Neural progenitor cell (in vitro differentiated cells): ENCODE measurements around the gene KRT7. TPM values are rescaled to one million over a fixed set of nuclear protein-coding genes. Genes with fewer than 3 reads are reported as not detected.

ENCODE experiments used
- DNase-seq: peaks from one replicate; pipeline ENCODE4 v3.0.0-alpha.2; 2016; ENCODE audit warnings: low spot score
- H2AFZ ChIP-seq: fragments of 200-600 bp; sonication (generic); replicated peaks from 2 replicates; pipeline ENCODE4 v1.6.1; 2016; ENCODE audit warnings: antibody characterized with exemption
- H3F3A ChIP-seq: fragments of 200-600 bp; sonication (generic); 2 replicates; pipeline ENCODE4 v1.6.1; 2016; ENCODE audit warnings: antibody characterized with exemption, low read depth
- H3K27ac ChIP-seq: fragments of 200-600 bp; sonication (generic); 2 replicates; pipeline ENCODE4 v1.5.1; 2016; ENCODE audit warnings: mild to moderate bottlenecking
- H3K27me3 ChIP-seq: fragments of 200-600 bp; sonication (generic); 2 replicates; pipeline ENCODE4 v1.6.1; 2016; ENCODE audit warnings: mild to moderate bottlenecking, moderate library complexity
- H3K36me3 ChIP-seq: fragments of 200-600 bp; sonication (generic); 2 replicates; pipeline ENCODE4 v1.5.1; 2016
- H3K4me1 ChIP-seq: fragments of 200-600 bp; sonication (generic); 2 replicates; pipeline ENCODE4 v1.6.1; 2016; ENCODE audit warnings: mixed run types
- H3K4me2 ChIP-seq: fragments of 200-600 bp; sonication (generic); 2 replicates; pipeline ENCODE4 v1.6.1; 2016
- H3K4me3 ChIP-seq: fragments of 200-600 bp; sonication (generic); 2 replicates; pipeline ENCODE4 v1.5.1; 2016
- H3K79me2 ChIP-seq: fragments of 200-600 bp; sonication (generic); 2 replicates; pipeline ENCODE4 v1.6.1; 2016; ENCODE audit warnings: low read depth
- H3K9ac ChIP-seq: fragments of 200-600 bp; sonication (generic); 2 replicates; pipeline ENCODE4 v1.6.1; 2016
- H3K9me3 ChIP-seq: fragments of 200-600 bp; sonication (generic); 2 replicates; pipeline ENCODE4 v1.5.1; 2016; ENCODE audit warnings: low read depth
- H4K20me1 ChIP-seq: fragments of 200-600 bp; sonication (generic); 2 replicates; pipeline ENCODE4 v1.6.1; 2016; ENCODE audit warnings: low read depth
- H3K27ac Mint-ChIP-seq: 3 replicates; pipeline ENCODE4 v1.8.0; 2021; ENCODE audit warnings: mixed read lengths
- H3K27me3 Mint-ChIP-seq: 2 replicates; pipeline ENCODE4 v1.8.0; 2022; ENCODE audit warnings: low read depth, mild to moderate bottlenecking, inconsistent platforms, moderate library complexity, mixed read lengths; ENCODE audit not compliant: insufficient read depth
- H3K36me3 Mint-ChIP-seq: 3 replicates; pipeline ENCODE4 v1.8.0; 2021; ENCODE audit warnings: mixed read lengths
- H3K4me1 Mint-ChIP-seq: 3 replicates; pipeline ENCODE4 v1.8.0; 2021; ENCODE audit warnings: mixed read lengths
- H3K4me3 Mint-ChIP-seq: 3 replicates; pipeline ENCODE4 v1.8.0; 2021; ENCODE audit warnings: mild to moderate bottlenecking, moderate library complexity, mixed read lengths
- H3K9me3 Mint-ChIP-seq: 3 replicates; pipeline ENCODE4 v1.8.0; 2020; ENCODE audit warnings: mixed read lengths
- CTCF ChIP-seq: fragments of 200-600 bp; sonication (generic); IDR thresholded peaks from 2 replicates; pipeline ENCODE4 v1.5.1; 2017; ENCODE audit warnings: antibody characterized with exemption, mild to moderate bottlenecking
- EZH2 ChIP-seq: fragments of 200-600 bp; sonication (generic); IDR thresholded peaks from 2 replicates; pipeline ENCODE4 v1.6.1; 2017; ENCODE audit warnings: antibody characterized with exemption, mild to moderate bottlenecking, moderate library complexity
- EZH2phosphoT487 ChIP-seq: fragments of 200-600 bp; sonication (generic); IDR thresholded peaks from 2 replicates; pipeline ENCODE4 v1.6.1; 2017; ENCODE audit warnings: antibody characterized with exemption
- total RNA-seq: library from RNA; depleted of rRNA; stranded (reverse); fragments of >200 nt; gene quantifications from 2 replicates; pipeline ENCODE4 v1.2.3, GENCODE V29; 2015; ENCODE audit warnings: low replicate concordance

The KRT7 gene
- total RNA-seq, 1 donor from 2014 or later, result not detected

GRCh38 chr12:52200781-52201450, 32.1 kb upstream of the KRT7 start:
- no peaks in the 10 kb centered on the region for H3K9me3 Mint-ChIP-seq
- Histone ChIP-seq H3K4me2 (no peak overlapping the region), H3K4me3 (no peak overlapping the region), H3K79me2 (no peaks in the 10 kb centered on the region), H4K20me1 (no peaks in the 10 kb centered on the region), H3K27ac (no peak overlapping the region), H3K27me3 (no peaks in the 10 kb centered on the region), H3K36me3 (no peaks in the 10 kb centered on the region), H3K9ac (no peak overlapping the region), H2AFZ (peak overlapping the region; percentile 12), H3K9me3 (no peaks in the 10 kb centered on the region), H3F3A (no peaks in the 10 kb centered on the region), H3K4me1 (peaks cover 36% of the 10 kb centered on the region)
- H3K27ac Mint-ChIP-seq, result peak overlapping the region; percentile 57
- TF ChIP-seq EZH2phosphoT487 (no peak), EZH2 (no peak), CTCF (no peak)
- no peak for DNase-seq
- no peaks in the 10 kb centered on the region for H3K36me3 Mint-ChIP-seq
- peaks cover 32% of the 10 kb centered on the region for H3K4me1 Mint-ChIP-seq
- no peak overlapping the region for H3K4me3 Mint-ChIP-seq
- H3K27me3 Mint-ChIP-seq, result peaks cover 8% of the 10 kb centered on the region

- Histone ChIP-seq H3K4me3 (no peak overlapping the region), H3K4me1 (peaks cover 36% of the 10 kb centered on the region), H3K4me2 (no peak overlapping the region), H3F3A (no peaks in the 10 kb centered on the region), H3K27ac (no peak overlapping the region), H4K20me1 (no peaks in the 10 kb centered on the region), H3K27me3 (no peaks in the 10 kb centered on the region), H2AFZ (no peak overlapping the region), H3K36me3 (no peaks in the 10 kb centered on the region), H3K9ac (no peak overlapping the region), H3K79me2 (no peaks in the 10 kb centered on the region), H3K9me3 (no peaks in the 10 kb centered on the region)
- no peak for TF ChIP-seq CTCF
- no peak for TF ChIP-seq EZH2phosphoT487
- TF ChIP-seq EZH2, result no peak
- DNase-seq, result no peak
- H3K27ac Mint-ChIP-seq, result peak overlapping the region; percentile 41
- H3K36me3 Mint-ChIP-seq, result no peaks in the 10 kb centered on the region
- H3K9me3 Mint-ChIP-seq, result no peaks in the 10 kb centered on the region
- H3K27me3 Mint-ChIP-seq, result peaks cover 8% of the 10 kb centered on the region
- peaks cover 32% of the 10 kb centered on the region for H3K4me1 Mint-ChIP-seq
- H3K4me3 Mint-ChIP-seq, result peak overlapping the region; percentile 18
Observed at GRCh38 chr12:52201451-52201839, 31.6 kb upstream of the KRT7 start.

GRCh38 chr12:52202361-52203078, 30.5 kb upstream of the KRT7 start:
- Histone ChIP-seq H3K9me3 (no peaks in the 10 kb centered on the region), H3K4me3 (no peak overlapping the region), H3K4me1 (peaks cover 36% of the 10 kb centered on the region), H3K4me2 (no peak overlapping the region), H3K36me3 (no peaks in the 10 kb centered on the region), H3K27ac (no peak overlapping the region), H4K20me1 (no peaks in the 10 kb centered on the region), H3K79me2 (no peaks in the 10 kb centered on the region), H2AFZ (no peak overlapping the region), H3K27me3 (no peaks in the 10 kb centered on the region), H3F3A (no peaks in the 10 kb centered on the region), H3K9ac (no peak overlapping the region)
- peaks cover 37% of the 10 kb centered on the region for H3K4me1 Mint-ChIP-seq
- H3K27ac Mint-ChIP-seq, result peak overlapping the region; percentile 74
- no peak for TF ChIP-seq EZH2
- no peak for TF ChIP-seq EZH2phosphoT487
- no peak for TF ChIP-seq CTCF
- peaks cover 6% of the 10 kb centered on the region for H3K27me3 Mint-ChIP-seq
- no peaks in the 10 kb centered on the region for H3K36me3 Mint-ChIP-seq
- no peak for DNase-seq
- no peaks in the 10 kb centered on the region for H3K9me3 Mint-ChIP-seq
- H3K4me3 Mint-ChIP-seq, result no peak overlapping the region
